ENCODE data around the gene KSR1. TPM values are rescaled to one million over a fixed set of nuclear protein-coding genes. Genes with fewer than 3 reads are reported as not detected.

KSR1 gene
- total and polyA plus RNA-seq, 2 experiments from 2014 or later = 7.8 to 53.2 TPM

GRCh38 chr17:27478901-27479538 lies 22.8 kb downstream of the KSR1 start:
- 0 out of 2 replicates have a peak, but pooled peaks cover 5% of the 10 kb centered on the region for H3F3A ChIP-seq (replicated peaks; ENCODE audit: low read depth)
- DNase-seq (ENCODE audit: low spot score) = no peak
- H3K9me2 ChIP-seq (ENCODE audit: insufficient read depth) = no peaks in the 10 kb centered on the region
- peak overlapping the region; percentile 81; the same call in 1 of the 2 replicates for H3K27ac ChIP-seq (ENCODE audit: low read depth)
- ATAC-seq = no peak
- H3K27me3 ChIP-seq (ENCODE audit: insufficient read depth) = no peaks in the 10 kb centered on the region
- Mint-ChIP-seq H3K27me3 (ENCODE audit: insufficient read depth, low read depth, poor library complexity) (peaks cover 6% of the 10 kb centered on the region), H3K4me3 (no peak overlapping the region), H3K36me3 (ENCODE audit: low read depth) (no peaks in the 10 kb centered on the region; the same call in 2 of the 3 replicates), H3K27ac (no peak overlapping the region), H3K4me1 (peaks cover 67% of the 10 kb centered on the region), H3K9me3 (no peaks in the 10 kb centered on the region)
- H3K4me2 ChIP-seq = peak overlapping the region; percentile 65; the same call in 1 of the 2 replicates
- H3K4me1 ChIP-seq (ENCODE audit: insufficient read depth) = peaks cover 61% of the 10 kb centered on the region
- no peaks in the 10 kb centered on the region; the same call in none of the 2 replicates for H4K20me1 ChIP-seq (replicated peaks; ENCODE audit: insufficient read depth)
- H3K79me2 ChIP-seq (replicated peaks; ENCODE audit: insufficient read depth) = peaks cover 98% of the 10 kb centered on the region
- no peaks in the 10 kb centered on the region for H3K36me3 ChIP-seq (ENCODE audit: insufficient read depth)
- no peak overlapping the region for H2AFZ ChIP-seq
- TF ChIP-seq JUNB (IDR thresholded peaks at IDR 0.05; ENCODE audit: unreplicated experiment) = no peak
- no peak overlapping the region for H3K4me3 ChIP-seq

GRCh38 chr17:27479838-27480237 lies 23.6 kb downstream of the KSR1 start:
- peaks cover 61% of the 10 kb centered on the region for H3K4me1 Mint-ChIP-seq
- H3K27me3 ChIP-seq (ENCODE audit: insufficient read depth) = no peaks in the 10 kb centered on the region
- H3K4me1 ChIP-seq (ENCODE audit: insufficient read depth) = peaks cover 56% of the 10 kb centered on the region
- H3K4me3 Mint-ChIP-seq = no peak overlapping the region
- peaks cover 6% of the 10 kb centered on the region for H3K27me3 Mint-ChIP-seq (ENCODE audit: insufficient read depth, low read depth, poor library complexity)
- no peaks in the 10 kb centered on the region; the same call in 2 of the 3 replicates for H3K36me3 Mint-ChIP-seq (ENCODE audit: low read depth)
- no peaks in the 10 kb centered on the region; the same call in 1 of the 2 replicates for H4K20me1 ChIP-seq (replicated peaks; ENCODE audit: insufficient read depth)
- no peaks in the 10 kb centered on the region for H3K9me2 ChIP-seq (ENCODE audit: insufficient read depth)
- no peak overlapping the region for H2AFZ ChIP-seq
- 0 out of 2 replicates have a peak, but pooled peaks cover 5% of the 10 kb centered on the region for H3F3A ChIP-seq (replicated peaks; ENCODE audit: low read depth)
- peak overlapping the region; percentile 56 for H3K27ac Mint-ChIP-seq
- DNase-seq (ENCODE audit: low spot score) (no peak), ATAC-seq (no peak)
- no peak overlapping the region for H3K4me3 ChIP-seq
- TF ChIP-seq ZNF331 (CRISPR knock-in tag; IDR thresholded peaks at IDR 0.05; ENCODE audit: low read depth) (no peak), STAT1 (IDR thresholded peaks at IDR 0.05; ENCODE audit: unreplicated experiment) (no peak), ZNF114 (CRISPR knock-in tag; IDR thresholded peaks at IDR 0.05) (no peak), EZH2phosphoT487 (IDR thresholded peaks at IDR 0.05; ENCODE audit: unreplicated experiment) (no peak), NANOG (IDR thresholded peaks at IDR 0.05; ENCODE audit: borderline replicate concordance) (no peak), ETS1 (IDR thresholded peaks at IDR 0.05) (no peak), REST (IDR thresholded peaks at IDR 0.05; ENCODE audit: unreplicated experiment) (no peak), CREB1 (CRISPR knock-in tag; IDR thresholded peaks at IDR 0.05; ENCODE audit: low read depth) (no peak), ZNF462 (CRISPR knock-in tag; IDR thresholded peaks at IDR 0.05) (no peak)
- H3K79me2 ChIP-seq (replicated peaks; ENCODE audit: insufficient read depth) = peaks cover 94% of the 10 kb centered on the region
- H3K9me3 Mint-ChIP-seq = no peaks in the 10 kb centered on the region
- no peaks in the 10 kb centered on the region for H3K36me3 ChIP-seq (ENCODE audit: insufficient read depth)
- H3K4me2 ChIP-seq = peak overlapping the region; percentile 65
- H3K27ac ChIP-seq (ENCODE audit: low read depth) = peak overlapping the region; percentile 81; the same call in 1 of the 2 replicates
